Upper lobe of left lung (tissue), 6 donors: ENCODE results near the gene TEX22. TPM values are rescaled to one million over a fixed set of nuclear protein-coding genes. Genes with fewer than 3 reads are reported as not detected.

ENCODE experiments used
- ATAC-seq, 2 donors: fragments of 200-7000 bp; cut with Tn5 transposase; one replicate each; pipeline ENCODE4 v1.9.1; 2022; ENCODE audit warnings: mild to moderate bottlenecking in 2 of 2, moderate library complexity in 2 of 2; ENCODE audit not compliant: low FRiP score in 2 of 2
- DNase-seq, 2 donors: peaks; one replicate each; pipeline ENCODE4 v3.0.0-alpha.2; 2019 to 2020
- H3K27ac ChIP-seq, 4 donors: fragments of 200-600 bp; sonication (generic); one replicate each; pipeline ENCODE4 v1.5.1; 2016 to 2019
- H3K27me3 ChIP-seq, 4 donors: fragments of 200-600 bp; sonication (generic); one replicate each; pipeline ENCODE4 v1.5.1; 2017 to 2019
- H3K36me3 ChIP-seq, 4 donors: fragments of 200-600 bp; sonication (generic); one replicate each; pipeline ENCODE4 v1.5.1; 2016 to 2019
- H3K4me1 ChIP-seq, 4 donors: fragments of 200-600 bp; sonication (generic); one replicate each; pipeline ENCODE4 v1.5.1; 2018 to 2019
- H3K4me3 ChIP-seq, 4 donors: fragments of 200-600 bp; sonication (generic); one replicate each; pipeline ENCODE4 v1.5.1; 2017 to 2019; ENCODE audit warnings: mild to moderate bottlenecking in 2 of 4, moderate library complexity in 1 of 4
- H3K9me3 ChIP-seq, 4 donors: fragments of 200-600 bp; sonication (generic); one replicate each; pipeline ENCODE4 v1.5.1; 2018 to 2019
- EP300 ChIP-seq, 4 donors: sonication (generic); formaldehyde crosslinking; IDR thresholded peaks; one replicate each; pipeline ENCODE4 v1.5.1; 2017; ENCODE audit warnings: antibody characterized with exemption in 4 of 4, control low read depth in 2 of 4
- POLR2A ChIP-seq, 4 donors: fragments of 450-650 bp; IDR thresholded peaks; one replicate each; pipeline ENCODE4 v1.5.1; 2016 to 2017; ENCODE audit warnings: antibody characterized with exemption in 4 of 4, mild to moderate bottlenecking in 2 of 4
- POLR2AphosphoS5 ChIP-seq, 2 donors: sonication (generic); formaldehyde crosslinking; IDR thresholded peaks; one replicate each; pipeline ENCODE4 v1.5.1; 2017; ENCODE audit warnings: antibody characterized with exemption in 2 of 2
- WGBS, 2 donors: methylation state at CpG; one replicate each; pipeline ENCODE4 v1.1.5; 2017 to 2018; 5-methylcytosine and 5-hydroxymethylcytosine counted together
- total RNA-seq, 6 donors: library from RNA; depleted of rRNA in 4 of 6; stranded (reverse); fragments of >200 nt in 4 of 6; gene quantifications; one replicate each; pipeline versions ENCODE4 v1.1.0 to v1.2.1, GENCODE V29; 2016 to 2021
- TF ChIP-seq, protein P1 (sequence below), 6 experiments: fragments of 450-650 bp in 4 of 6; fragments of 200-600 bp in 2 of 6; sonication (generic) in 2 of 6; IDR thresholded peaks; one replicate each; pipeline ENCODE4 v1.5.1; 2016 to 2019; ENCODE audit warnings: antibody characterized with exemption in 6 of 6
- donor health status: DM: no; HTN: no; CAD: no; lungs with moderate emphysema.
- donor health status: DM: no; HTN: yes; CAD: no; lungs with severe emphysema.

Gene TEX22
- total RNA-seq, 6 donors from 2014 or later, result 1.2 to 2.1 (median 1.9) TPM; not detected in 3

GRCh38 chr14:105395538-105395854 lies 2.8 kb upstream of the TEX22 start:
- TF ChIP-seq POLR2A (IDR thresholded peaks at IDR 0.05) (no peak), EP300 (IDR thresholded peaks at IDR 0.05) (no peak), POLR2AphosphoS5 (IDR thresholded peaks at IDR 0.05) (no peak)
- TF ChIP-seq, protein P1, sequence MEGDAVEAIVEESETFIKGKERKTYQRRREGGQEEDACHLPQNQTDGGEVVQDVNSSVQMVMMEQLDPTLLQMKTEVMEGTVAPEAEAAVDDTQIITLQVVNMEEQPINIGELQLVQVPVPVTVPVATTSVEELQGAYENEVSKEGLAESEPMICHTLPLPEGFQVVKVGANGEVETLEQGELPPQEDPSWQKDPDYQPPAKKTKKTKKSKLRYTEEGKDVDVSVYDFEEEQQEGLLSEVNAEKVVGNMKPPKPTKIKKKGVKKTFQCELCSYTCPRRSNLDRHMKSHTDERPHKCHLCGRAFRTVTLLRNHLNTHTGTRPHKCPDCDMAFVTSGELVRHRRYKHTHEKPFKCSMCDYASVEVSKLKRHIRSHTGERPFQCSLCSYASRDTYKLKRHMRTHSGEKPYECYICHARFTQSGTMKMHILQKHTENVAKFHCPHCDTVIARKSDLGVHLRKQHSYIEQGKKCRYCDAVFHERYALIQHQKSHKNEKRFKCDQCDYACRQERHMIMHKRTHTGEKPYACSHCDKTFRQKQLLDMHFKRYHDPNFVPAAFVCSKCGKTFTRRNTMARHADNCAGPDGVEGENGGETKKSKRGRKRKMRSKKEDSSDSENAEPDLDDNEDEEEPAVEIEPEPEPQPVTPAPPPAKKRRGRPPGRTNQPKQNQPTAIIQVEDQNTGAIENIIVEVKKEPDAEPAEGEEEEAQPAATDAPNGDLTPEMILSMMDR (IDR thresholded peaks at IDR 0.05), result no peak
- Histone ChIP-seq H3K4me3 (no peak overlapping the region), H3K36me3 (peaks cover 0 to 18% (median 2%) of the 10 kb centered on the region in 4 donors), H3K27ac (no peak overlapping the region), H3K9me3 (no peaks in the 10 kb centered on the region), H3K4me1 (peaks cover 16 to 26% (median 19%) of the 10 kb centered on the region in 4 donors), H3K27me3 (no peaks in the 10 kb centered on the region)
- DNase-seq (peak in 1 of 2 donors; percentile 74), ATAC-seq (no peak)
- 85 to 97% methylated on average over 6 to 8 of the region's 8 CpGs for whole genome bisulfite sequencing, 2 donors

DNA sequence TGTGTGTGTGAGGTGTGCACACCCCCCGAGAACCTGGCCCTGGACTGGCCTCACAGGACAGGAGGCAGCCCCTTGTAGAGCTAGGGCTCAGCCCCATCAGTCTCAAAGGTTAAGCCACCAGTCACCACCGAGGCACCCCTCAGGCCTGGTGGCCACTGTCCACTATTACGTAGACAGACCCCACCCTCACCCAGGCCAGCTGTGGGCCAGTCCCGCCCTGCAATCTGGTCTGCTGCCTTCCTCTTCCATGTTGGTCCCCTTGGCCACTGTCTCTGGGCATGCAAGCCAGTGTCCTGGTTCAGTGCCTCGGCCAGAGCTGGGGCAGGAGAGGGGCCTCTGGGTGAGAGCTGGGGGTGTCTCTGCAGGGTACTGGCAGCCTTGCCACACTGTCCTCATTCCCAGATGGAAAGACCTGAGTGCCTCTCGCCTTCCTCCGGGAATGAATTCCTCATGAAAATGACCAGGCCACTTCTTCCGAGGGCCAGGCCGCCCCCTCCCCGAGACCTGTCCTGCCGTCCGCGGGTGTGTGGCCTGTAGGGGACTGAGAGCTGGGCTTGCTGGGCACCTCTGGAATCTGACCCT lies 897 bp upstream of the TEX22 start:
- Histone ChIP-seq H3K9me3 (no peaks in the 10 kb centered on the region), H3K4me1 (peaks cover 16 to 22% (median 17%) of the 10 kb centered on the region in 4 donors), H3K36me3 (peaks cover 0 to 26% (median 2%) of the 10 kb centered on the region in 4 donors), H3K27me3 (no peaks in the 10 kb centered on the region), H3K27ac (peak overlapping the region in 3 of 4 donors; percentile 91 to 93 (median 92)), H3K4me3 (peak overlapping the region; percentile 5 to 95 (median 94))
- WGBS, 2 donors, result 84% methylated on average over 13 of the region's 13 CpGs; no CpG with 5 or more reads in 1 of the 2 donors
- no peak for ATAC-seq
- TF ChIP-seq POLR2A (IDR thresholded peaks at IDR 0.05), result no peak
- TF ChIP-seq, protein P1 (IDR thresholded peaks at IDR 0.05), result no peak
- no peak for TF ChIP-seq EP300 (IDR thresholded peaks at IDR 0.05)
- no peak for TF ChIP-seq POLR2AphosphoS5 (IDR thresholded peaks at IDR 0.05)
- DNase-seq, result peak; percentile 20 to 69

GRCh38 chr14:105398726-105399465 lies 558 bp downstream of the TEX22 start:
- H3K36me3 ChIP-seq, result peaks cover 0 to 18% (median 2%) of the 10 kb centered on the region in 4 donors
- H3K27me3 ChIP-seq, result no peaks in the 10 kb centered on the region
- TF ChIP-seq POLR2AphosphoS5 (IDR thresholded peaks at IDR 0.05), result no peak
- TF ChIP-seq, protein P1 (IDR thresholded peaks at IDR 0.05), result no peak
- no peak for TF ChIP-seq POLR2A (IDR thresholded peaks at IDR 0.05)
- no peak for TF ChIP-seq EP300 (IDR thresholded peaks at IDR 0.05)
- WGBS, 2 donors, result 35 to 51% methylated on average over 15 to 28 of the region's 41 CpGs
- ATAC-seq, result peak; percentile 34 to 70
- H3K9me3 ChIP-seq, result no peaks in the 10 kb centered on the region
- peak overlapping the region; percentile 85 to 93 (median 92) for H3K27ac ChIP-seq
- peaks cover 16 to 22% (median 17%) of the 10 kb centered on the region in 4 donors for H3K4me1 ChIP-seq
- no peak for DNase-seq
- H3K4me3 ChIP-seq, result peak overlapping the region; percentile 89 to 95 (median 94)

DNA sequence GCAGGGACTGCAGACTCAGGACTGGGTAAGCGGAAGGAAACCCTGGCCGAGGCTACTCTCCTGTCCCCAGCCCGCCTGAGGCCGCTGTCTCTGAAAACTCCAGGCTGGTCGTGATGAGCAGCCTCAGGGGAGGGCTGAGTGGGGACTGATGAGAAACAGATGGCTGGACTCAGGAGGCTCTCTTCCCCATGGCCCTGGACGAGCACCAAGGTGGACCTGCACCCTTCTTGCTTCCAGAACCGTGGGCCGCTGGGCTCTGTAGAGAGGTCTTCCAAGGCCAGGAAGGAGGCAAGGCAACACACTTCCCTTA lies 1.1 kb downstream of the TEX22 start:
- H3K36me3 ChIP-seq, result peaks cover 0 to 17% (median 2%) of the 10 kb centered on the region in 4 donors
- ATAC-seq (no peak), DNase-seq (no peak)
- peak overlapping the region in 1 of 4 donors; percentile 91 for H3K27ac ChIP-seq
- H3K9me3 ChIP-seq, result no peaks in the 10 kb centered on the region
- H3K4me1 ChIP-seq, result peaks cover 16 to 22% (median 17%) of the 10 kb centered on the region in 4 donors
- 80 to 90% methylated on average over 3 to 5 of the region's 8 CpGs for WGBS, 2 donors
- H3K4me3 ChIP-seq, result peak overlapping the region in 3 of 4 donors; percentile 93 to 95 (median 94)
- no peaks in the 10 kb centered on the region for H3K27me3 ChIP-seq
- TF ChIP-seq POLR2A (IDR thresholded peaks at IDR 0.05) (no peak), EP300 (IDR thresholded peaks at IDR 0.05) (no peak), POLR2AphosphoS5 (IDR thresholded peaks at IDR 0.05) (no peak)
- TF ChIP-seq, protein P1 (IDR thresholded peaks at IDR 0.05), result no peak
